ENCODE data around the gene COLEC12.
A peak's percentile ranks its signal among the peaks of the same experiment; 100 is the strongest.

COLEC12 gene

DNA sequence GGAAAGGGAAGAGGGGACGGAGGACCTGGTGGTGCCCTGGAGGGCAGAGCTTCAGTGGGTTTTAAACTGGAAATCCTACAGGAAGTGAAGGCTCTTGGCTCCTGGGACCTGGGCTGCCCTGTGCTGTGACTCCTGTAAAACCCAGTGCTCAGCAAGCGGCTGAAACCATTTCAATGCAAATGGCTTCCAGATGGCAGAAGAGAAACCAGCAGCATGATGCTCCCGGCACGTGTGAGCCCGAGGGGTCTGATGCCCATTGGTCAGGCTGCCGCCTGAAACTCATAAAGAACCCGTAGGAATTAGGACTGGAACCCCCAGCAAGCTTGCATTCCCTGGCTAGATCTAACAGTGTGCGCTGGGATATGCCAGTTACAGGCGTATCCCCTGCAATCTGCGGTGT, 123.4 kb downstream of the COLEC12 start:
- no peak for TF ChIP-seq CTCF (IDR thresholded peaks at IDR 0.05; ENCODE audit: insufficient read depth, low read depth, low read length, missing control alignments)
- H3K4me3 ChIP-seq (ENCODE audit: low read depth, low read length) = no peak overlapping the region
- DNase-seq (ENCODE audit: low read depth) = no peak

GRCh38 chr18:376311-376710, 124.2 kb downstream of the COLEC12 start:
- H3K4me3 ChIP-seq (ENCODE audit: low read depth, low read length) = no peak overlapping the region
- TF ChIP-seq CTCF (IDR thresholded peaks at IDR 0.05; ENCODE audit: insufficient read depth, low read depth, low read length, missing control alignments) = no peak
- DNase-seq (ENCODE audit: low read depth) = no peak

DNA sequence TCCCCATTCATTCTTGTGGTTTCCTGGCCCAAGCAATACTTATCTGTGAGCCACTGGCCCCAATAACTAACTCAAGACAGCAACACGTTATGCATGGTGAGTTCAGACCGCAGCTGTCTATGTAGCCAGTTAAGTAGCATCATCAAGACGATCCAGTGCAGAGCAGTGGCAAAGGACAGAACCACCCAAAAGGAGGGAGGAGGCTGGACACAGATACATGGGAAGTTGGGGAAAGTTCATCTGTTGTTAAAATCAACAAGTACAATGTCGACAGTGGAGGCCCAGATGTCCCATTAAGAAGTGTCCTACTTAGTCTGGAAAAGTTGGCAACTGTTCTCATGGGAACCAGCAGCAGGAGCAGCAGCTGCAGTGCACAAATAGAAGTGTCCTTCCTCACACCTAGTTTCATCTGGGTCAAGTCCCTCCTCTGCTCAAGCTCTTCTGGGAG, 125.8 kb downstream of the COLEC12 start:
- no peak for TF ChIP-seq CTCF (IDR thresholded peaks at IDR 0.05; ENCODE audit: insufficient read depth, low read depth, low read length, missing control alignments)

DNA sequence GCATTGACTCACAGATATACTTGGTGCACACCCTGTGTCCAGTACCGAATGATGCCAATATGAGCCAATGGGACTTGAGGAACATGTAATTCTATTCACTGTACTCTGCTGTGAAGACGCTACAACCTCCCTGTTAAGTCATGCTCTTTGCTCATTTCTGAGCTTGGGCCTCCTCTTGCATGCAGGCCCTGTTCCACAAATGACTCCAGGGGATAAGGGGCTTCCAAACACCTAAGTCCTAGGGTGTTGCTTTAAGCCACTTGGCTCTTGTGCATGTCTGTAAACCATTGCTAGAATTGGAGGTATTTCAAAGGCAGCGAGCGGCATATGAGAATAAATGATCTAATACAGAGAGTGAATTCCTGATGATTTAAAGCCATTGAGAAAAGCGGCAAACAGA, 126.7 kb downstream of the COLEC12 start:
- H3K4me3 ChIP-seq (ENCODE audit: low read depth, low read length) = no peak overlapping the region
- no peak for DNase-seq (ENCODE audit: low read depth)
- no peak for TF ChIP-seq CTCF (IDR thresholded peaks at IDR 0.05; ENCODE audit: insufficient read depth, low read depth, low read length, missing control alignments)

More for the DNA sequence above, 125.8 kb downstream of the COLEC12 start:
- DNase-seq (ENCODE audit: low read depth) = peak; percentile 23
- H3K4me3 ChIP-seq (ENCODE audit: low read depth, low read length) = no peak overlapping the region

- no peak for TF ChIP-seq CTCF (IDR thresholded peaks at IDR 0.05; ENCODE audit: insufficient read depth, low read depth, low read length, missing control alignments)
- no peak overlapping the region for H3K4me3 ChIP-seq (ENCODE audit: low read depth, low read length)
- peak; percentile 17 for DNase-seq (ENCODE audit: low read depth)
These were observed 128.9 kb downstream of the COLEC12 start for GRCh38 chr18:371609-371982.

DNA sequence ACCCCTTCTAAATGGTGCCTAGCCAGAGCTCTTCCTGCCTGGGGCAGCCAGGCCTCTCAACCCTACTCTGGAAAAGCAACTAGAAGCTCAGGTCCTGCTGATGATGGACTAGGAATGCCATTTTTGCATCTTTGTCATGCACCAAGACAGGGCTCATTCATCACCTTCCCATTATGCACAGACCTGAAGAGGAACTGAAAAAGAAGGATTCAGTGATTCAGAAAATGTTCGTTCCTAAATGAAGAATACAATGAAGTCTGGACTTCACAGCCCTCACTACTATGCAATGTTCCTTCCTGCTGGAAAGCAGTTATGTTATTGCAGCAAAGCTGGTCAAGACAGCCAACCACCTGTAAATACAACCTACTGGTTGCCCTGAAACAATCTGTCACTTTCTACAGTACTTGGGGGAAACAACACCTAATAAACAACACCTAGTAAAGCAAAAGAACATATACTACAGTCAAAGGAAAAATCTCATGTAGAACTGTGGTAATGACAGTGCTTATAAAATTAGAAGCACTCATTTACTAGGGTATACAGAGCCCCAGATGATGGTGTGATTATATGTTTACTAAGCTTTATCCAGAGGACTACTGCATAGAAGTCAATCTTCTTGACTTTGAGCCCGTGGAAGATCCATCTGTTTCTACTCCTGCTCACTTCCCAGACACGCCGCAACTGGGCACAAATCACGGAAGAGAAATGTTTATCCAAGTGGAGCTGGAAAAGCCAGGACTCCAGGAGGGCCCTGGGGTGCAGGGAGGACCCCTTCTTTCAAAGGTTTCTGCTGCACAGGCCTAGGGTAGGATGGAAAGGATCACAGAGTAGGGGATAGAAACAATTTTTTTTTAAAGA, 129.5 kb downstream of the COLEC12 start:
- no peak for DNase-seq (ENCODE audit: low read depth)
- H3K4me3 ChIP-seq (ENCODE audit: low read depth, low read length) = no peak overlapping the region
- no peak for TF ChIP-seq CTCF (IDR thresholded peaks at IDR 0.05; ENCODE audit: insufficient read depth, low read depth, low read length, missing control alignments)

All from GM12865 (cell line).